ENCODE data around the gene ANKS4B.
"Not testable (repeated sequence)": the region's sequence is repeated elsewhere in the genome, so short reads cannot be mapped to it uniquely, and the experiment has no call there.

The ANKS4B gene

DNA sequence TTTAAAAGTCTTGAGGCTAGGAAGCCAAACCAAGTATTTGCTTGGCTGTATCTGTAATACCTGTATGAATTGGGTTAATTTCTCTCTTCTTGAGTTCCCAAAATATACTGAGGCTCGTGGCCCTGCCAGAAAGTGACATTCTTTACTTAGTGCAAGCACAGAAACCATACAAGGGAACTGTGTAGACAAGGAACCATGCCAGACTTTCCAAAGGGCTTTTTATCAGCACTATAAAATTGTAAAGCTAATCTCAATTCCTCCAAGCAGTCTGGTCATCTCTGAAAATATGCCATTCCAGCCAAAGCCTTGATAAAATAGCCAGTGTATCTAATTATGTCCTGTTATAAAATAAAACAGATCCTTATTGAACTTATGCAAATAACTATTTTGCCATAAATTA lies 51.8 kb downstream of the ANKS4B start:
- Histone ChIP-seq H3K27ac (ENCODE audit: low read depth, low read length) (no peak overlapping the region), H3K27me3 (ENCODE audit: control insufficient read depth in 1 of 2, insufficient read depth in 2 of 2, low read length in 2 of 2) (peaks cover 15% of the 10 kb centered on the region in 2 donors)

DNA sequence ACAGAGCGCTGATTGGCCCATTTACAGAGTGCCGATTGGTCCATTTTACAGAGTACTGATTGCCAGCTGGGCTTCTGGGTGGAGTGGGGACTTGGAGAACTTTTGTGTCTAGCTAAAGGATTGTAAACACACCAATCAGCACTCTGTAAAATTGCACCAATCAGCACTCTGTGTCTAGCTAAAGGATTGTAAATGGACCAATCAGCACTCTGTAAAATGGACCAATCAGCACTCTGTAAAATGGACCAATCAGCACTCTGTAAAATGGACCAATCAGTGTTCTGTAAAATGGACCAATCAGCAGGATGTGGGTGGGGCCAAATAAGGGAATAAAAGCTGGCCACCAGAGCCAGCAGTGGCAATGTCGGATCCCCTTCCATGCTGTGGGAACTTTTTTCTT lies 56.3 kb downstream of the ANKS4B start:
- H3K9ac ChIP-seq (ENCODE audit: low read depth in 1 of 2, low read length in 2 of 2); H3K9me3 ChIP-seq (ENCODE audit: control insufficient read depth in 1 of 2, low read length in 2 of 2); H3K4me1 ChIP-seq (ENCODE audit: control insufficient read depth in 1 of 2, insufficient read depth in 2 of 2, low read length in 2 of 2); H3K4me3 ChIP-seq (ENCODE audit: low read depth in 1 of 2, low read length in 2 of 2); H3K36me3 ChIP-seq (ENCODE audit: control insufficient read depth in 1 of 2, insufficient read depth in 2 of 2, low read length in 2 of 2); H3K27ac ChIP-seq (ENCODE audit: low read depth, low read length): not testable (repeated sequence)
- peaks cover 3 to 17% of the 10 kb centered on the region in 2 donors for H3K27me3 ChIP-seq (ENCODE audit: control insufficient read depth in 1 of 2, insufficient read depth in 2 of 2, low read length in 2 of 2)

More for the DNA sequence above, 51.8 kb downstream of the ANKS4B start:
- Histone ChIP-seq H3K4me3 (ENCODE audit: low read depth in 1 of 2, low read length in 2 of 2) (no peak overlapping the region), H3K9ac (ENCODE audit: low read depth in 1 of 2, low read length in 2 of 2) (no peak overlapping the region), H3K36me3 (ENCODE audit: control insufficient read depth in 1 of 2, insufficient read depth in 2 of 2, low read length in 2 of 2) (no peaks in the 10 kb centered on the region), H3K9me3 (ENCODE audit: control insufficient read depth in 1 of 2, low read length in 2 of 2) (peaks cover 0 to 3% of the 10 kb centered on the region in 2 donors), H3K4me1 (ENCODE audit: control insufficient read depth in 1 of 2, insufficient read depth in 2 of 2, low read length in 2 of 2) (no peaks in the 10 kb centered on the region)

DNA sequence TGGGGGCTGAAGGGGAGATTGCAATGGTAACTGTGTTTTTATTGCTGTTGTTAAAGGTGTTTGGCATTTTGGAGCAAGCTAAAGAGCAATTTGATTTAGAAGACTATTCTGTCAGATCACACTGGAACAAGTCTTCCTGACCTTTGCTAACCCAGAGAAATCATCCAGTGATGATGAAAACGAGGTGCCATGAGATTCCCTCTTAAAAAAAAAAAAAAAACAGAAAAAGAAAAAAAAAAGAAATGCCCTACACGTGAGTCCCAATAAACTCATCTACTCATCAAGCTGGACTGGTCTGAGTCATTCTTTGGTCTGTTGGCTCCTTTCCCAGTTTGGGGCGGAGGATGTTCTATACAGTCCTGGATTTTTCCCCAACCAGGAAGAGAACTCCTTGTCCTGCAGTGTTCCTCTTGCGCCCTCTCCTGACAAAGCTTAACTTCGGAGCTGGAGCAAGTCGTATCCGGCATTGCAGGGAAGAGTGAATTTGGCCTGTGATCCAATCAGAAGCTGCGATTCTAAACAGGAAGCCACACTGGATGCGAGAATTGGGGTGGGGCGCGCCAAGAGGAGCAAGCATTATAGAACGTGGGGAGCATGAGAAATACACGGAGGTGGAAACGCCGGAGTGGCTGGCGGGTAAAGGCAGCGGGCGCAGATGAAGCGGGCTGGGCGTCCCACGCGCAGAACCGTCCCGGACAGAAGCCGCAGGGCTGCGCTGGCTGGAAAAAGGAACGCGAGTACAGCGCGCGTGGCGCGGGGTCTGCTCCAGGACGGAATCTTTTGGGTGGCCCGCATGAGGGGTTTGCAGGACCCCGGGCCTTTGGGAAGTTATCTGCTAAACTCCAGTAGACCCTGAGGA lies 67.0 kb downstream of the ANKS4B start:
- H3K27ac ChIP-seq (ENCODE audit: low read depth, low read length), result peak overlapping the region; percentile 43
- H3K4me1 ChIP-seq (ENCODE audit: control insufficient read depth in 1 of 2, insufficient read depth in 2 of 2, low read length in 2 of 2), result peaks cover 9 to 11% of the 10 kb centered on the region in 2 donors
- H3K9ac ChIP-seq (ENCODE audit: low read depth in 1 of 2, low read length in 2 of 2), result peak overlapping the region; percentile 27 to 66

DNA sequence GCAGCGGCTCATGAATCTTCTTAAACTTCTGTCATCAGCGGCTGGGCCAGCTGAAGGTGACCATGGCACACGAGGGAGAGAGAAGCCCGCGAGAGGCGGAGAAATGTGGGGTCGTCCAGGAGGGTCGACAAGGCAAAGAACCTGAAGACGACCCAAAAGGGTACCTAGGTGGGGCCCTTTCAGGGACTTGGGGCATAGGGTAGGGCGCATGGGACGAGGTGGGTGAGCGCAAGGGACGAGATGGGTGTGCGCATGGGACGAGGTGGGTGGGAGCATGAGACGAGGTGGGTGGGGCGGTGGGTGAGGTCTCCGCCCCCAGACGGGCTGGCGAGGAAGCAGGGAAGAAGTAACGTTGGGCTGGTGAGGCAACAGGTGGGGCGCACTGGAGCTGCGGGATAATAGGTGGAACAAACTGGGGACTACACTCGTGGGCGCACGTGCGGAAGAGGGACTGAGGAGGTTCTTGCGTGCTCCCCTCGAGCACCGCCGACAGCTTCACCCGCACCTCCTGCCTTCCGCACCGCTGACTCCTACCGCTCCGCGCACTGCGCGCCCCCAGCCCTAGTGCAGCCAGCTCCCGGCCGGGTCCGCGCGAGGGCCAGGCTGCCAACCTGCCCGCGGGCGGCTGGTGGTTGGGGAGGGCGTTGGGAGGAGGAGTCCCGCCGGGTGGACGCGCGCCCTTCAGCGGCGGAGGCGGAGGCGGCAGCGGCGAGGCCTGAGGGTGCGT lies 67.8 kb downstream of the ANKS4B start:
- H3K27ac ChIP-seq (ENCODE audit: low read depth, low read length), result peak overlapping the region; percentile 43
- peak overlapping the region; percentile 27 to 66 for H3K9ac ChIP-seq (ENCODE audit: low read depth in 1 of 2, low read length in 2 of 2)
- no peaks in the 10 kb centered on the region for H3K27me3 ChIP-seq (ENCODE audit: control insufficient read depth in 1 of 2, insufficient read depth in 2 of 2, low read length in 2 of 2)
- peak overlapping the region; percentile 87 to 89 for H3K4me3 ChIP-seq (ENCODE audit: low read depth in 1 of 2, low read length in 2 of 2)
- peaks cover 9 to 11% of the 10 kb centered on the region in 2 donors for H3K4me1 ChIP-seq (ENCODE audit: control insufficient read depth in 1 of 2, insufficient read depth in 2 of 2, low read length in 2 of 2)
- no peaks in the 10 kb centered on the region for H3K9me3 ChIP-seq (ENCODE audit: control insufficient read depth in 1 of 2, low read length in 2 of 2)
- H3K36me3 ChIP-seq (ENCODE audit: control insufficient read depth in 1 of 2, insufficient read depth in 2 of 2, low read length in 2 of 2), result no peaks in the 10 kb centered on the region

More for the DNA sequence above, 67.0 kb downstream of the ANKS4B start:
- no peaks in the 10 kb centered on the region for H3K9me3 ChIP-seq (ENCODE audit: control insufficient read depth in 1 of 2, low read length in 2 of 2)
- no peaks in the 10 kb centered on the region for H3K27me3 ChIP-seq (ENCODE audit: control insufficient read depth in 1 of 2, insufficient read depth in 2 of 2, low read length in 2 of 2)
- no peaks in the 10 kb centered on the region for H3K36me3 ChIP-seq (ENCODE audit: control insufficient read depth in 1 of 2, insufficient read depth in 2 of 2, low read length in 2 of 2)
- H3K4me3 ChIP-seq (ENCODE audit: low read depth in 1 of 2, low read length in 2 of 2), result peak overlapping the region; percentile 87 to 89

DNA sequence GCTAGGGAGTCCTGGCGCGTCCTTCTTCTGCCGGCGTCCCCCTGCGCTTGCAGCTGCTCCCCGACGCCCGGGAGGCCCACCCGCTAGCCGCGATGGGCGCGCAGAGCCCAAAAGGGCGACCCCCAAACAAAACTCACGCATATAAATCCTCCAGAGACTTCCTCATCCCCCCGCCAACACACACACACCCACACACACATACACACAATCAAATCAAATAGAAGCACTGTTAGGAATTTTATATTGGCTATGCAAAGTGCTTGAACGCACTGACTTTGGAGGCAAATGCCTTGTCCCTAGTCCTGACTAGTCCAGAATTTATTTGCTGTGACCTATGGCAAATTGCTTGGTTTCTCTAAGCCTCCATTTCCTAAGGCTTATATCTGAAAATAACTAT lies 68.4 kb downstream of the ANKS4B start:
- Histone ChIP-seq H3K27ac (ENCODE audit: low read depth, low read length) (no peak overlapping the region), H3K9ac (ENCODE audit: low read depth in 1 of 2, low read length in 2 of 2) (peak overlapping the region; percentile 27 to 66), H3K4me3 (ENCODE audit: low read depth in 1 of 2, low read length in 2 of 2) (peak overlapping the region; percentile 87 to 89), H3K9me3 (ENCODE audit: control insufficient read depth in 1 of 2, low read length in 2 of 2) (no peaks in the 10 kb centered on the region), H3K4me1 (ENCODE audit: control insufficient read depth in 1 of 2, insufficient read depth in 2 of 2, low read length in 2 of 2) (peaks cover 9 to 11% of the 10 kb centered on the region in 2 donors), H3K27me3 (ENCODE audit: control insufficient read depth in 1 of 2, insufficient read depth in 2 of 2, low read length in 2 of 2) (no peaks in the 10 kb centered on the region), H3K36me3 (ENCODE audit: control insufficient read depth in 1 of 2, insufficient read depth in 2 of 2, low read length in 2 of 2) (no peaks in the 10 kb centered on the region)

DNA sequence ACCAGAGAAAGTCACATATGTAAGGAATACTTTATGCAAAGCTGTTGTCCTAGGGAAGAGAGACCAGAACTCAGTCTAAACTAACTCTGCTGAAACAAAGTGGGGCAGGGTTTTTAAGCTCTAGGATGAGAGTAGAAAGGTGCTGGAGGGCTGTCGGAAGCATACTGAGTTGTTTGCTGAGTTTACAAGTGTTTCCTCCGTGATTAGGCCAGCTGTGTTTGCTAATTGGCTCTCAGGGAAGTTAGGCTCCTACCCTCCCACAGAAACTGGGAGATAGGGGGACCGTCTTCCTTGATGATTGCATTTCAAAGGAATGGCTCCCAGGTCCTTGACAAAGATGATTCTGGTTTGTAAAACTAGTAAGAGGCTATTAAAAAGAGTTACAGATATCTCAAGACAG lies 69.0 kb downstream of the ANKS4B start:
- Histone ChIP-seq H3K9ac (ENCODE audit: low read depth in 1 of 2, low read length in 2 of 2) (no peak overlapping the region), H3K9me3 (ENCODE audit: control insufficient read depth in 1 of 2, low read length in 2 of 2) (no peaks in the 10 kb centered on the region), H3K36me3 (ENCODE audit: control insufficient read depth in 1 of 2, insufficient read depth in 2 of 2, low read length in 2 of 2) (no peaks in the 10 kb centered on the region), H3K27me3 (ENCODE audit: control insufficient read depth in 1 of 2, insufficient read depth in 2 of 2, low read length in 2 of 2) (no peaks in the 10 kb centered on the region), H3K27ac (ENCODE audit: low read depth, low read length) (no peak overlapping the region), H3K4me3 (ENCODE audit: low read depth in 1 of 2, low read length in 2 of 2) (peak overlapping the region; percentile 87 to 89), H3K4me1 (ENCODE audit: control insufficient read depth in 1 of 2, insufficient read depth in 2 of 2, low read length in 2 of 2) (peaks cover 9 to 11% of the 10 kb centered on the region in 2 donors)

DNA sequence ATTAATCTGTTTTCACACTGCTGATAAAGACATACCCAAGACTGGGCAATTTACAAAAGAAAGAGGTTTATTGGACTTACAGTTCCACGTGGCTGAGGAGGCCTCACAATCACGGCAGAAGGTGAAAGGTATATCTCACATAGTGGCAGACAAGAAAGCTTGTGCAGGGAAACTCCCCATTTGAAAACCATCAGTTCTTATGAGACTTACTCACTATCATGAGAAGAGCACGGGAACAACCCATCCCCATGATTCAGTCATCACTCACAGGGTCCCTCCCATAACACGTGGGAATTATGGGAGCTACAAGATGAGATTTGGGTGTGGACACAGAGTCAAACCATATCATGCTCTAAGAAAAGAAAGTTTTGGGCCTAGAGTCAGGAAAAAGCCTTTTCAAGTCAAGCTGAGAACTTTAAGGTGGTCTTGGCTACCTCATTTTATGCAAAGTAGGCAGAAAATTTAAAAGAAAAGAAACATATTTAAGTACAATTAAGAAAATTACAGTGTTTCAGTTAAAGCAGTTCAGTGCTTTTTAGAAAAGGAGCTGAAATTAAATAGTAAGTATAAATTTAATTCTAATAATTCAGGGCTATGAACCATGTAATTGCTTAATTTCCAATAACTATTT lies 69.5 kb downstream of the ANKS4B start:
- H3K9me3 ChIP-seq (ENCODE audit: control insufficient read depth in 1 of 2, low read length in 2 of 2), result no peaks in the 10 kb centered on the region
- H3K4me1 ChIP-seq (ENCODE audit: control insufficient read depth in 1 of 2, insufficient read depth in 2 of 2, low read length in 2 of 2), result peaks cover 9 to 11% of the 10 kb centered on the region in 2 donors
- H3K27ac ChIP-seq (ENCODE audit: low read depth, low read length), result no peak overlapping the region
- no peak overlapping the region for H3K9ac ChIP-seq (ENCODE audit: low read depth in 1 of 2, low read length in 2 of 2)
- H3K27me3 ChIP-seq (ENCODE audit: control insufficient read depth in 1 of 2, insufficient read depth in 2 of 2, low read length in 2 of 2), result no peaks in the 10 kb centered on the region
- H3K4me3 ChIP-seq (ENCODE audit: low read depth in 1 of 2, low read length in 2 of 2), result no peak overlapping the region
- no peaks in the 10 kb centered on the region for H3K36me3 ChIP-seq (ENCODE audit: control insufficient read depth in 1 of 2, insufficient read depth in 2 of 2, low read length in 2 of 2)

Measured in duodenal mucosa (tissue), 2 donors.